Right atrium auricular region (tissue), 2 donors: ENCODE results near the gene DNAJC5G. TPM values are rescaled to one million over a fixed set of nuclear protein-coding genes. Genes with fewer than 3 reads are reported as not detected.

Experiments
- DNase-seq: peaks from one replicate; pipeline ENCODE4 v3.0.0-alpha.2; 2019; ENCODE audit warnings: low spot score
- H3K27ac ChIP-seq, 2 donors: fragments of 200-600 bp; sonication (generic); 1 replicate in 1 of 2; 2 replicates in 1 of 2; pipeline ENCODE4 v1.5.1; 2016 to 2019
- H3K27me3 ChIP-seq, 2 donors: fragments of 200-600 bp; sonication (generic); one replicate each; pipeline versions ENCODE4 v1.5.1 to v1.6.0; 2017 to 2019
- H3K36me3 ChIP-seq: fragments of 200-600 bp; sonication (generic); one replicate; pipeline ENCODE4 v1.5.1; 2016
- H3K4me1 ChIP-seq, 2 donors: fragments of 200-600 bp; sonication (generic); one replicate each; pipeline versions ENCODE4 v1.5.1 to v1.6.0; 2017 to 2019
- H3K4me3 ChIP-seq, 2 donors: fragments of 200-600 bp; sonication (generic); 1 replicate in 1 of 2; 2 replicates in 1 of 2; pipeline ENCODE4 v1.5.1; 2017 to 2019; ENCODE audit warnings: mild to moderate bottlenecking in 1 of 2, moderate library complexity in 1 of 2
- H3K9me3 ChIP-seq, 2 donors: fragments of 200-600 bp; sonication (generic); one replicate each; pipeline ENCODE4 v1.5.1; 2019
- total RNA-seq, 2 donors: library from RNA; depleted of rRNA; stranded (reverse); fragments of >200 nt; gene quantifications; one replicate each; pipeline ENCODE4 v1.1.0, GENCODE V29; 2016
- TF ChIP-seq, protein P1 (sequence below), 2 donors: fragments of 200-600 bp; sonication (generic); IDR thresholded peaks; one replicate each; pipeline ENCODE4 v1.5.1; 2019; ENCODE audit warnings: antibody characterized with exemption in 2 of 2

The DNAJC5G gene
- total RNA-seq, 2 donors from 2014 or later, result 0.59 to 0.94 TPM

DNA sequence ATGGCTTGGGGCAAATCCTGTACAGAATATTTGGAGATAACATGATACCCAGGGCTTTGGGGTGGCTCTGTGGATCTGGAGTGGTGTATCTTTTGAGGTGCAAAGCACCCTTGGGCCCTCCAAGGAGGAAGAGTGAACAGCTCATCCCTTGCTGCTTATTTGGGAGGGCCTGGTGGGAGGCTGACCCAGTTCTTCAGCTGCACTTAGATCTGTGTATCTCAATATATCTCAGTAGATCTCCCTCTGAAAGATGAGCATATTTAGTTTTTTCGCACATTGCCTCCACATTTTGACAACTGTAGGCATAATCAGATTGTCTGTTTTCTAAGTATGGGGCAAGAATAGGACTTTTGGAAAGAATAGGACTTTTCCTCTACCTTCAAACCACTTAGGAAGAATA, 9.8 kb downstream of the DNAJC5G start:
- peak overlapping the region; percentile 84 to 96 for H3K27ac ChIP-seq
- peaks cover 0 to 42% of the 10 kb centered on the region in 2 donors for H3K4me1 ChIP-seq
- H3K9me3 ChIP-seq, result no peaks in the 10 kb centered on the region
- H3K27me3 ChIP-seq, result no peaks in the 10 kb centered on the region
- TF ChIP-seq, protein P1, sequence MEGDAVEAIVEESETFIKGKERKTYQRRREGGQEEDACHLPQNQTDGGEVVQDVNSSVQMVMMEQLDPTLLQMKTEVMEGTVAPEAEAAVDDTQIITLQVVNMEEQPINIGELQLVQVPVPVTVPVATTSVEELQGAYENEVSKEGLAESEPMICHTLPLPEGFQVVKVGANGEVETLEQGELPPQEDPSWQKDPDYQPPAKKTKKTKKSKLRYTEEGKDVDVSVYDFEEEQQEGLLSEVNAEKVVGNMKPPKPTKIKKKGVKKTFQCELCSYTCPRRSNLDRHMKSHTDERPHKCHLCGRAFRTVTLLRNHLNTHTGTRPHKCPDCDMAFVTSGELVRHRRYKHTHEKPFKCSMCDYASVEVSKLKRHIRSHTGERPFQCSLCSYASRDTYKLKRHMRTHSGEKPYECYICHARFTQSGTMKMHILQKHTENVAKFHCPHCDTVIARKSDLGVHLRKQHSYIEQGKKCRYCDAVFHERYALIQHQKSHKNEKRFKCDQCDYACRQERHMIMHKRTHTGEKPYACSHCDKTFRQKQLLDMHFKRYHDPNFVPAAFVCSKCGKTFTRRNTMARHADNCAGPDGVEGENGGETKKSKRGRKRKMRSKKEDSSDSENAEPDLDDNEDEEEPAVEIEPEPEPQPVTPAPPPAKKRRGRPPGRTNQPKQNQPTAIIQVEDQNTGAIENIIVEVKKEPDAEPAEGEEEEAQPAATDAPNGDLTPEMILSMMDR (IDR thresholded peaks at IDR 0.05), result no peak
- DNase-seq, result no peak
- peak overlapping the region; percentile 48 to 65 for H3K4me3 ChIP-seq
- H3K36me3 ChIP-seq, result no peaks in the 10 kb centered on the region

DNA sequence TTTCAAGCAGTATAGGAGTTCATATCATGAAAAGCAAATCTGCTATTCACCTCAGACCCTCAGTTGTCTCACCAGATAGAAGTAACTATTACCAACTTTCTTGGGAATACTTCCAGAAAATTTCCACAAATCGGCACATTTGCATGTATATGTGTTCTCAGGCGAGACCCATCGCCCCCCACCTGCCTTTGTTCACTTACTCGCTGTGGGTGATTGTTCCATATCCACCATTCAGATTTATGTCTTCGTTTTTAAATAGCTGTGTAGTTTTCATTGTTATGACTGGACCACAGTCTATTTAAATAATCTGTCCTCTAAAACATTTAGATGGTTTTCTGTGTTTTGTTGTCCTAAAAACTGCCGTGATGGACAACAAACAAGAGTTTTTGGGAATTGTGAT, 10.2 kb downstream of the DNAJC5G start:
- Histone ChIP-seq H3K27ac (peak overlapping the region in 1 of 2 donors; percentile 19), H3K36me3 (no peaks in the 10 kb centered on the region), H3K27me3 (no peaks in the 10 kb centered on the region), H3K4me3 (peak overlapping the region; percentile 48 to 65), H3K4me1 (peaks cover 0 to 37% of the 10 kb centered on the region in 2 donors), H3K9me3 (no peaks in the 10 kb centered on the region)
- DNase-seq, result no peak
- TF ChIP-seq, protein P1 (IDR thresholded peaks at IDR 0.05), result no peak

DNA sequence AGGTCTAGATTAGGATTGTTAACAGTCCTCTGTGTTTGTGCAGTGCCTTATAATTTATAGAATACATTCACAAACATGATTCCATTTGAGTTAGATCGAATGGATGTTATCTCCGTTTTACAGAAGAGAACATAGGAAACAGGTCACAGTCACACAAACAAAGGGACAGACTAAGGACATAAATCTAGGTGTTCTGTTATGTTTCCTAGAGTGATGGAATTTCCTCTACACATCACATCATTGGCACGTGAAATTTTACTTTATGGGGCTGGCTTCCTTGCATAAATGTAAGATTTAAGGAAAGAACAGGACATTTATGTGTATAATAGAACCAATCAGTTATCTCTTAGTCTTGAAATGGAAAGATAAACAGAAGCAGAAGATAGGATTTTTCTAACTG, 13.4 kb downstream of the DNAJC5G start:
- TF ChIP-seq, protein P1 (IDR thresholded peaks at IDR 0.05), result no peak
- Histone ChIP-seq H3K4me1 (peaks cover 0 to 35% of the 10 kb centered on the region in 2 donors), H3K4me3 (no peak overlapping the region), H3K27ac (peak overlapping the region in 1 of 2 donors; percentile 21), H3K27me3 (no peaks in the 10 kb centered on the region), H3K9me3 (no peaks in the 10 kb centered on the region), H3K36me3 (no peaks in the 10 kb centered on the region)
- no peak for DNase-seq

DNA sequence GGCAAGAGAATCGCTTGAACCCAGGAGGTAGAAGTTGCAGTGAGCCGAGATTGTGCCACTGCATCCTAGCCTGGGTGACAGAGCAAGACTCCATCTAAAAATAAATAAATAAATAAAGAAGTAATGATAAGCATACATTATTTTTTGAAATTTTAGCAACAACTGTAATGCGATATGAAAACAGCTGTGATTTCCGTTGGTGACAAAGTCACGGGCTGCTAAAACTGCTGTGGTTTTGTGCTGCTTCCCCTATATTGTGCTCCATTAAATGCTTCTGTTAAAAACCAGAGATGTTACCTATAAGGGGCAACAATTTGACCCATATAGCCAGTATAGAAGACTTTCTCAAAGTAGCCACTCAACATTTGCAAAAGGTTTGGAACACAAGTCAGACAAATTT, 15.3 kb downstream of the DNAJC5G start:
- H3K27ac ChIP-seq, result no peak overlapping the region
- H3K4me1 ChIP-seq, result peaks cover 0 to 48% of the 10 kb centered on the region in 2 donors
- no peak overlapping the region for H3K4me3 ChIP-seq
- no peaks in the 10 kb centered on the region for H3K36me3 ChIP-seq
- H3K27me3 ChIP-seq, result no peaks in the 10 kb centered on the region
- TF ChIP-seq, protein P1 (IDR thresholded peaks at IDR 0.05), result no peak
- no peak for DNase-seq
- no peaks in the 10 kb centered on the region for H3K9me3 ChIP-seq

DNA sequence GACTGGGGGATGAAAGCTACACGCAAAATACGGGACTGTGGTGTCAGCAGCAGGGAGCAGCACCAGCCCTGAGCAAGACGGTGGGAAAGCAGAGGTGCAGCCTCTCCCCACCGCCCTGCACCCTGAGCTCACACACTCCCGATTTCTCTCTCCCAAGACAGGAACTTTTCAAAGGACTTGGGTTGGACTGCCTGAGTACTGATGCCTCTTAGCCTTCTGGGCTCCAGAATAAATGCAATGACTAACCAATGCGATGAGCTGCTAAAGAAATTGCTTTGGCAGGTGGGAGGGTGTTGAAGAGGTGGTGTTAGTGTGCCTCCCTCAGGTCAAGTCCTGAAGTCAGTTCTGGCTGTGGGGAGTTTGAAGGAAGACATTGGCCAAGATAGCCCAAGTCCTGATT, 16.6 kb downstream of the DNAJC5G start:
- H3K27ac ChIP-seq, result peak overlapping the region; percentile 15 to 29
- no peaks in the 10 kb centered on the region for H3K27me3 ChIP-seq
- TF ChIP-seq, protein P1 (IDR thresholded peaks at IDR 0.05), result no peak
- H3K4me3 ChIP-seq, result no peak overlapping the region
- peaks cover 0 to 46% of the 10 kb centered on the region in 2 donors for H3K4me1 ChIP-seq
- H3K36me3 ChIP-seq, result no peaks in the 10 kb centered on the region
- DNase-seq, result no peak
- H3K9me3 ChIP-seq, result no peaks in the 10 kb centered on the region

DNA sequence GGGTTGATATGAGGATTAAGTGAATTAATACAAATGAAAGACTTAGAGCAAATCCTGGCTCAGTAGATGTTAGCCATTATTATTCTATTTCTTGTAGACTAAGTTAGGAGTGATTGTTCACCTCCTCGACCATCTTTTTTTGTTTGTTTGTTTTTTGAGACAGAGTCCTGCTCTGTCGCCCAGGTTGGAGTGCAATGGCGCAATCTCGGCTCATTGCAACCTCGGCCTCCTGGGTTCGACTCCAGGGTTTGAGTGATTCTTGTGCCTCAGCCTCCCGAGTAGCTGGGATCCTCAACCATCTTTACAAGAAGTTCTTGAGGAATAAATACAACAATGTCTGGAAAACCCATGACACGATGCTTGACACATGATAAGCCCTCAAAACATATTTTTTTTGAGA, 19.7 kb downstream of the DNAJC5G start:
- Histone ChIP-seq H3K27me3 (no peaks in the 10 kb centered on the region), H3K27ac (no peak overlapping the region), H3K4me1 (peaks cover 0 to 26% of the 10 kb centered on the region in 2 donors)

More for the DNA sequence above, 19.7 kb downstream of the DNAJC5G start:
- no peak for DNase-seq
- no peak overlapping the region for H3K4me3 ChIP-seq
- H3K9me3 ChIP-seq, result no peaks in the 10 kb centered on the region
- H3K36me3 ChIP-seq, result peaks cover 7% of the 10 kb centered on the region
- TF ChIP-seq, protein P1 (IDR thresholded peaks at IDR 0.05), result no peak
